GM18505 (cell line): ENCODE data around the gene TPK1.
A peak's percentile ranks its signal among the peaks of the same experiment; 100 is the strongest.

Experiments
- ATAC-seq: cut with Tn5 transposase; IDR thresholded peaks from one replicate; pipeline ENCODE4 v1.9.1; 2021; ENCODE audit not compliant: unreplicated experiment
- POLR2A ChIP-seq: IDR thresholded peaks from 4 replicates; pipeline ENCODE4 v1.6.1; 2011; ENCODE audit warnings: borderline replicate concordance; ENCODE audit not compliant: insufficient read depth, insufficient read length; ENCODE audit errors: extremely low read depth

The TPK1 gene

DNA sequence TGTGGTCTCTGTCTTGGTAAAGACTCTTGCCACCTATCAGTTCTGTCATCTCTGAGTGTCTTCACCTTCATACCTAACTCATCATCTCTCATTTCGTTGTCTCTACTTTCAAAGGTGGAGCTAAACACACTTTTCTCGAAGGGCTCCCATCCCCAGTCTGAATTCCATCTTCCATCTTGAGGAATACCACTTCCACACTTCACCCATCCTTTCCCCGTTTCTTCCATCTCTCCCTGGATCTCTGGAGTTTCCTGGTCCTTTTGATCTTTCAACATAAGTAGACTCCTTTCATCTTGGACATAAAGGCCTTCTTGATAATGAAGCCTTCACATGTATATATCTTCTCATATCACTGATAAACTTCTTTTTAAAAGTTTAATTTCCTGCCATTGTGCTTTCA lies 311.6 kb downstream of the TPK1 start:
- no peak for TF ChIP-seq POLR2A
- no peak for ATAC-seq

DNA sequence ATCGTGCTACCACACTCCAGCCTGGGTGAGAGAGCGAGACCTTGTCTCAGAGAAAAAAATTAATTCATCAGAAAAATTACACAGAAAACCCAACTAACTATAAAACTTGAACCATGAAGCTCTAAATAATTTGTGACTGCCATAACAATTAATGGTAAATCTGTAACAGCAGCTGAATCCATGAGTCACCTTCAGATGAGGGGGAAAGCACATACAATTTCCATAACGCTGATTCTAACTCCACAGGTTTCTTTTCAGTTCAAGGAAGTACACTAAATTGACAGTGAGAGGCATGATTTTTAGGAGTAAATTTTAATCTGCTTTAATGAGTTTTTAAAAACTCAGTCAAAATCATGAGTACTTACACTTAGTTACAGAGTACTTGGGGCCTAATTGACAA lies 312.2 kb downstream of the TPK1 start:
- TF ChIP-seq POLR2A = no peak
- ATAC-seq = no peak

DNA sequence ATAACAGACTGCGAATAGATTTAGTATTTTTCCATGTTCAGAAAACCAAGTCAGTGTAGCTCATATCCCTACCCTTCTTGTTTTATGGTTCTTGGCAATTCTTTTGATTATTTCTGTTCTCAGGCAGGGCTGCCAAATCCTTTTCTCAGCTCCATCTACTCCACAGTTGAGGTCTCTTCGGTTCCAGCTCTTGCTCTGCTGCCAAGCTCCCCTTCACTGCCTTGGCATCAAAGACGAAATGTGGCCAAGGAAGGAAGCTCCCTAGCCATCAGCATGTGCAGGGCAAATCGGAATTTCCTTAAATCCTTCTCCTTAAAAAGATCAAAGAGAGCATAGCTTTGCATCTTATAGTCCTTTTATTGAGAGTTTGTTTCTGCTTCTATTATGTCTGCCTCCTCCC lies 315.9 kb downstream of the TPK1 start:
- no peak for TF ChIP-seq POLR2A
- no peak for ATAC-seq

- ATAC-seq = no peak
- no peak for TF ChIP-seq POLR2A
Observed at GRCh38 chr7:144518360-144518759, 317.5 kb downstream of the TPK1 start.

DNA sequence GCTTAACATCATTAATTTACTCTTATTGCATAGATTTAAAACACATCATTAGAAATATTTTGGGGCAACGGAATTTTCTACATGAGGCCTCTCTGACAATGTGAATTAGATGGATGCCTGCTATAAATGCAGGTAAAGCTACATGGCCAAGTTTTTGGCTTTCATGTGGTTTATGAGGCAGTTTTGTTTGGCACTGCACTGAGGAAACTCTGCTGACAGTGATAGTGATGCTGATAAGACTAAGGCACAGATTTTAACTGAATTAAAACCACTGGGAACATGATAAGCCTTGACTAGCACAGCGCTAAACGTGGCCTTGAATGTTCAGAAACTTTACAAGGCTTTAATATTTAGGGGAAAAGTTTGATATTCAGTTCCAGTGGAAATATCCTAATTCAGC lies 318.1 kb downstream of the TPK1 start:
- TF ChIP-seq POLR2A = no peak
- no peak for ATAC-seq

DNA sequence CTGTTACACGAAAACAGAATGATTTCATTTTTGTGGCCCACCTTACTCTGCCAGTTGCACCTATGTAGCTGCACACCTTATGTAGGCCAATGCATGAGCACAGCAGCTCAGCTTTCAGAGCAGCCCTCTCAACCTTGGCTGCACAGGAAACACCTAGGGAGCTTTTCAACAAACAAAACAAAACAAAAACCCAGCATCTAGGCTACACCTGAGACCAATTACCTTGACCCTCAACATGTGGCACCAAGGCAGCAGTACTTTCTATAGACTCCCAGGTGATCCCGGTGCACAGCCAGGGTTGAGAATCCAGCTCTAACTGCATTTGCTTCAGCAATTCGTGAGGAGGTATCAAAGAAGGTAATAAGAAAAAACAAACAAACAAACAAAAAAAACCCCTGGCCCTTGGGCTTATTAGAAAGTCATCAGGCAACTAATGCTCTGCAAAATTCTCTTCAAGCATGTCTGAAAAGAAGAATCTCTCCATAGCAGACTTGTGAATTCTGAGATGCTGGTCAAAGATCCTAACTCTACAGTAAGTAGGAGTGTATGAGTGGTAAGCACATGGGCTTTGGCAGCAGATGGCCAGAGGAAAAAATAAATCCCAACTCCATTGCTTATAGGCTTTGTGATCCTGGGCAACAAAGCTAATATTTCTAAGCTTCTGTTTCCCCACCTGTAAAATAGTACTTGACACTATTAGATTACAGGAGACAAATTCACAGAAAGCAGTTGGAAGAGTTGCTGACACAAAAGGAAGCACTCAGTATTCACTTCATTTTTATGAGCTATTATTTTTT lies 318.9 kb downstream of the TPK1 start:
- no peak for TF ChIP-seq POLR2A

DNA sequence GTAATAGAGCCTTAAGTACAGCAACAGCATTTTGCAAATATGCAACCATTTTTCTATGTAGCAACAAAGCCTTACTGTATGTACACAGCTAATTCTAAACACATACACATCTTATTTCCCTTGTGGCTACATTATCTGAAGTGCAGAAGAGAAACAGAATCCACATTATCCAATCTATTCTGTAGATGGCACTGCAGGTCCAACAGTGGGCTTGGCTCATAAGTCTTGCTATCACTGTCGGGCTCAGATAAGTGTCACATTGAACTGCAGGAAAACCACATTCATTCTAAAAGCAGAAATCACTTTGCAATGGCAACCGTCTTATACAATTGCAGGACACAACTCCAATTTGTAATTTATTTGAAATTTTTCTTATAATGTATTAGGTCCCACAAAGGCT lies 322.5 kb downstream of the TPK1 start:
- no peak for ATAC-seq

More for the DNA sequence above, 318.9 kb downstream of the TPK1 start:
- ATAC-seq = no peak

GRCh38 chr7:144510621-144511020 lies 325.2 kb downstream of the TPK1 start:
- ATAC-seq = no peak
- no peak for TF ChIP-seq POLR2A

More for the DNA sequence above, 322.5 kb downstream of the TPK1 start:
- TF ChIP-seq POLR2A = no peak

GRCh38 chr7:144508702-144509101 lies 327.2 kb downstream of the TPK1 start:
- no peak for TF ChIP-seq POLR2A
- peak; percentile 88 for ATAC-seq

DNA sequence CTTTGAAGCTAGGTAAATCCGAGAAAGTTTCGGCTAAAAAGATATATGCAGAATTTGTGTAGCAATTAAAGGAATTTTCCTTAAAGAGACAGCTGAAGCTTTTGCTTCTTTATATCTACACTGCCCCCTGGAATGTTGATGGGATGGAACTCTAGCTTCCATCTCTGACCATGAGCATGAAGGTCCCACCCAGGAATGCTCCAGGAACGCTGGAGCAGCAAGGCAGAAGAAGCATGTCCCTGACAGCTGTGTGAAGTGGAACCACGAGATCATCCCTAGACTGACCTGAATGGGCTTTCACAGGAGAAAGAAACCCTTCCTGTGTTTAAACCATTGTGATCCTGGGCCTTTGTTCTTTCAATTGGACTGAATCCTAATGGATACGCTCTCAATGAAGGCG lies 332.6 kb downstream of the TPK1 start:
- no peak for ATAC-seq
- TF ChIP-seq POLR2A = no peak

DNA sequence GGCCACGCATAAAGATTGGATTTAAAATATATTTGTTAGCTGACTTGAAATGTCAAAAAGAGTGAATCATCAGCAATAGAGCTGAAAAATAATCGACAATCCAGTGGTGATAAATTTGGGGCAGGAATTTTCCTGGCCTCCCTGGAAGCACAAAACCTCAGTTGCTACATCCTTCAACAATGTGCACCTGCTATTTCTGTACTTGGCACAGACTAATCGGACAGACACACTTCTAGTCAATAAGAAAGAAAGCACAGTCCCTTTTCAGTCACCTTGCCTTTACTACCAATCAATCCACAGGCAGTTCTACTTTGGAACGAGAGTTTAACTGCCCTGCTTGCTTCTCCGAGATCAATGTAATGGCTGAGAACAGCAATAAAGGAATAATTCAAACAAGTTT lies 335.6 kb downstream of the TPK1 start:
- TF ChIP-seq POLR2A = no peak
- ATAC-seq = no peak

GRCh38 chr7:144497282-144497681 lies 338.6 kb downstream of the TPK1 start:
- ATAC-seq = no peak
- TF ChIP-seq POLR2A = no peak

- no peak for TF ChIP-seq POLR2A
- ATAC-seq = no peak
Observed at GRCh38 chr7:144494355-144494754, 341.5 kb downstream of the TPK1 start.

- ATAC-seq = no peak
- no peak for TF ChIP-seq POLR2A
Observed at GRCh38 chr7:144489504-144489903, 346.3 kb downstream of the TPK1 start.
